Breast epithelium (tissue), 4 donors: Measurements from ENCODE around the gene IMPDH2. TPM values are rescaled to one million over a fixed set of nuclear protein-coding genes. Genes with fewer than 3 reads are reported as not detected.

ENCODE experiments used
- DNase-seq, 2 donors: peaks; one replicate each; pipeline ENCODE4 v3.0.0-alpha.2; 2019; ENCODE audit warnings: low spot score in 2 of 2
- H3K27ac ChIP-seq, 2 donors: fragments of 200-600 bp; sonication (generic) in 1 of 2; one replicate each; pipeline ENCODE4 v1.5.1; 2016 to 2019; ENCODE audit warnings: mild to moderate bottlenecking in 1 of 2
- H3K27me3 ChIP-seq, 2 donors: fragments of 200-600 bp; sonication (generic) in 1 of 2; one replicate each; pipeline versions ENCODE4 v1.5.1 to v1.6.0; 2017 to 2019; ENCODE audit warnings: control low read depth in 1 of 2, mild to moderate bottlenecking in 1 of 2
- H3K36me3 ChIP-seq: fragments of 200-600 bp; one replicate; pipeline ENCODE4 v1.5.1; 2019
- H3K4me1 ChIP-seq, 2 donors: fragments of 200-600 bp; sonication (generic); one replicate each; pipeline ENCODE4 v1.5.1; 2016 to 2019; ENCODE audit warnings: control low read depth in 1 of 2
- H3K4me3 ChIP-seq, 3 donors: fragments of 200-600 bp; sonication (generic); 1 replicate in 2 of 3; 2 replicates in 1 of 3; pipeline ENCODE4 v1.5.1; 2016 to 2019; ENCODE audit warnings: mild to moderate bottlenecking in 3 of 3, moderate library complexity in 2 of 3
- H3K9me3 ChIP-seq, 2 donors: fragments of 200-600 bp; sonication (generic) in 1 of 2; one replicate each; pipeline ENCODE4 v1.5.1; 2016 to 2019; ENCODE audit warnings: control low read depth in 1 of 2
- CTCF ChIP-seq, 3 donors: fragments of 450-650 bp; IDR thresholded peaks; one replicate each; pipeline ENCODE4 v1.5.1; 2016 to 2017; ENCODE audit warnings: antibody characterized with exemption in 3 of 3, mild to moderate bottlenecking in 3 of 3, moderate library complexity in 3 of 3
- POLR2A ChIP-seq: fragments of 450-650 bp; IDR thresholded peaks from one replicate; pipeline ENCODE4 v1.6.1; 2016; ENCODE audit warnings: antibody characterized with exemption, mild to moderate bottlenecking, moderate library complexity
- POLR2AphosphoS5 ChIP-seq, 3 donors: sonication (generic); formaldehyde crosslinking; IDR thresholded peaks; one replicate each; pipeline ENCODE4 v1.6.1; 2017; ENCODE audit warnings: antibody characterized with exemption in 3 of 3
- intact Hi-C: fragments of 100-400 bp; cut with DNase I; formaldehyde crosslinking; loops from one replicate; pipeline ENCODE4 v1.15.1; 2023; ENCODE audit warnings: low total_unique reads
- total RNA-seq, 3 donors: library from RNA; depleted of rRNA; stranded (reverse); fragments of >200 nt; gene quantifications; one replicate each; pipeline ENCODE4 v1.1.0, GENCODE V29; 2016

IMPDH2 gene
- total RNA-seq, 3 donors from 2014 or later: 123 to 216 (median 178) TPM

- no peak overlapping the region for H3K4me3 ChIP-seq
- TF ChIP-seq POLR2A (no peak), CTCF (IDR thresholded peaks at IDR 0.05) (no peak), POLR2AphosphoS5 (IDR thresholded peaks at IDR 0.05) (no peak)
- no peak overlapping the region for H3K27ac ChIP-seq
- H3K4me1 ChIP-seq: no peaks in the 10 kb centered on the region
- no peaks in the 10 kb centered on the region for H3K27me3 ChIP-seq
- H3K9me3 ChIP-seq: no peaks in the 10 kb centered on the region
- no peaks in the 10 kb centered on the region for H3K36me3 ChIP-seq
- intact Hi-C loops: no loop called here
- DNase-seq: no peak
Observed at GRCh38 chr3:48997714-48998637, 31.2 kb downstream of the IMPDH2 start.

- H3K9me3 ChIP-seq: no peaks in the 10 kb centered on the region
- TF ChIP-seq POLR2AphosphoS5 (IDR thresholded peaks at IDR 0.05) (no peak), CTCF (IDR thresholded peaks at IDR 0.05) (no peak), POLR2A (no peak)
- no peaks in the 10 kb centered on the region for H3K4me1 ChIP-seq
- H3K36me3 ChIP-seq: no peaks in the 10 kb centered on the region
- no peak overlapping the region for H3K4me3 ChIP-seq
- no peak overlapping the region for H3K27ac ChIP-seq
- no peaks in the 10 kb centered on the region for H3K27me3 ChIP-seq
- intact Hi-C loops: no loop called here
- no peak for DNase-seq
Observed at GRCh38 chr3:48997102-48997635, 32.0 kb downstream of the IMPDH2 start.

DNA sequence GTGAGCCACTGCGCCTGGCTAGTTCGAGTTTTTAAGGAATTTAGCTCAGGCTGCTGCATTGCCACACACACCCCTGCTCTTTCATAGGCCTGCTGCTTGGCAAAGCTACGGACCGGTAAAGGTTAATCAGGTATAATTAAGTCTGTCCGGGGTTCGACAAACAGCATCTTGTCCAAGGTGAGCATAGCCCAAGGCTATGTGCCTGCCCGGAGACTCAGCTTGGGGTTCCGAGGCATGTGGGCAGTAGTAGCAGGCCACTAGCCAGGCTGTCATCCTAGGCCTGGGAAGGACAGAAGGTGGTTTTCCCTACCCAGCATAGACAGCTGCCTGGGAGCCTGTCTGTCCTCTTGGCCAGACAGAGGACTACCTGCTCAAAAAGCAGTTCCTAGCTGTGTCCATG is 32.6 kb downstream of the IMPDH2 start:
- intact Hi-C loops: no loop called here
- no peaks in the 10 kb centered on the region for H3K36me3 ChIP-seq
- no peak for DNase-seq
- no peaks in the 10 kb centered on the region for H3K4me1 ChIP-seq
- no peaks in the 10 kb centered on the region for H3K27me3 ChIP-seq
- no peak for TF ChIP-seq CTCF (IDR thresholded peaks at IDR 0.05)
- TF ChIP-seq POLR2A: no peak
- TF ChIP-seq POLR2AphosphoS5 (IDR thresholded peaks at IDR 0.05): no peak
- H3K4me3 ChIP-seq: no peak overlapping the region
- H3K27ac ChIP-seq: no peak overlapping the region
- no peaks in the 10 kb centered on the region for H3K9me3 ChIP-seq

- DNase-seq: no peak
- Histone ChIP-seq H3K4me3 (no peak overlapping the region), H3K9me3 (no peaks in the 10 kb centered on the region), H3K27ac (no peak overlapping the region), H3K4me1 (peaks cover 4 to 6% of the 10 kb centered on the region in 2 donors), H3K36me3 (no peaks in the 10 kb centered on the region), H3K27me3 (no peaks in the 10 kb centered on the region)
- intact Hi-C loops: no loop called here
- TF ChIP-seq POLR2A (no peak), POLR2AphosphoS5 (IDR thresholded peaks at IDR 0.05) (no peak), CTCF (IDR thresholded peaks at IDR 0.05) (no peak)
Observed at GRCh38 chr3:48993834-48994233, 35.4 kb downstream of the IMPDH2 start.
